Panc1 (cell line): ENCODE measurements around the gene CLIP4. TPM values are rescaled to one million over a fixed set of nuclear protein-coding genes. Genes with fewer than 3 reads are reported as not detected.

Experiments
- ATAC-seq: fragments of 200-7000 bp; cut with Tn5 transposase; 2 replicates; pipeline ENCODE4 v1.9.1; 2020; ENCODE audit warnings: mild to moderate bottlenecking, moderate library complexity
- BruUV-seq: library from RNA; stranded (reverse); fragments of 400-500 nt; replicated peaks from 2 replicates; lab custom pipeline; 2021; lab: Mats Ljungman, UMichigan
- CTCF ChIA-PET: fragments of 300-600 bp; sonication (Branson Sonifier 250); formaldehyde crosslinking; loops from one replicate; lab custom pipeline; 2022; ENCODE audit warnings: antibody characterized with exemption; lab: Charles Lee
- POLR2A ChIA-PET: fragments of 300-600 bp; sonication (Branson Sonifier 250); formaldehyde crosslinking; loops from one replicate; lab custom pipeline; 2022; ENCODE audit warnings: antibody characterized with exemption; lab: Charles Lee
- DNase-seq: peaks from one replicate; pipeline ENCODE4 v3.0.0-alpha.2; 2010; ENCODE audit warnings: low read depth, low spot score
- H3K27ac ChIP-seq: 2 replicates; pipeline ENCODE4 v1.5.1; 2011; ENCODE audit warnings: mild to moderate bottlenecking, low read length, inconsistent platforms
- H3K27me3 ChIP-seq: fragments of 200-500 bp; sonication (Bioruptor generic); 2 replicates; pipeline ENCODE4 v1.6.0; 2014; ENCODE audit warnings: low read length, inconsistent platforms; ENCODE audit not compliant: control insufficient read depth, insufficient read depth
- H3K36me3 ChIP-seq: fragments of 200-500 bp; sonication (Bioruptor generic); 2 replicates; pipeline ENCODE4 v1.5.1; 2014; ENCODE audit warnings: inconsistent platforms, mild to moderate bottlenecking, low read length, moderate library complexity; ENCODE audit not compliant: control insufficient read depth, insufficient read depth
- H3K4me1 ChIP-seq: 2 replicates; pipeline ENCODE4 v1.5.1; 2011; ENCODE audit warnings: inconsistent platforms, mild to moderate bottlenecking, low read length, moderate library complexity; ENCODE audit not compliant: control insufficient read depth, insufficient read depth
- H3K4me3 ChIP-seq, 2 experiments: 2 replicates each; pipeline ENCODE4 v1.5.1; 2011 to 2012; ENCODE audit warnings: low read depth in 2 of 2, low read length in 2 of 2, mild to moderate bottlenecking in 2 of 2, inconsistent platforms in 1 of 2, moderate library complexity in 1 of 2
- H3K9me3 ChIP-seq: fragments of 200-500 bp; sonication (Bioruptor generic); 2 replicates; pipeline ENCODE4 v1.5.1; 2014; ENCODE audit warnings: low read depth, mild to moderate bottlenecking, inconsistent platforms, low read length, moderate library complexity; ENCODE audit not compliant: control insufficient read depth, insufficient read depth
- CTCF ChIP-seq: fragments of 450-650 bp; IDR thresholded peaks from 2 replicates; pipeline ENCODE4 v1.5.1; 2017; ENCODE audit warnings: mild to moderate bottlenecking
- POLR2AphosphoS5 ChIP-seq: IDR thresholded peaks from 2 replicates; pipeline ENCODE4 v1.6.1; 2012; ENCODE audit warnings: mild to moderate bottlenecking, low read depth, low read length, moderate library complexity
- REST ChIP-seq, 2 experiments: IDR thresholded peaks; 2 replicates each; pipeline ENCODE4 v1.6.1; 2011 to 2012; ENCODE audit warnings: low read depth in 2 of 2, control low read depth in 1 of 2, low read length in 1 of 2, mild to moderate bottlenecking in 1 of 2, moderate library complexity in 1 of 2; ENCODE audit not compliant: insufficient read depth in 1 of 2
- SIN3A ChIP-seq: IDR thresholded peaks from 2 replicates; pipeline ENCODE4 v1.6.1; 2012; ENCODE audit warnings: low read depth, mild to moderate bottlenecking, low read length, moderate library complexity, borderline replicate concordance; ENCODE audit not compliant: insufficient read depth
- TCF7L2 ChIP-seq: IDR thresholded peaks from 2 replicates; pipeline ENCODE4 v1.6.1; 2011; ENCODE audit warnings: mild to moderate bottlenecking, low read depth, low read length, inconsistent platforms
- in situ Hi-C: cut with HindIII; loops from 2 replicates; pipeline ENCODE4 v1.10.0; 2016; ENCODE audit warnings: low sequenced_read_pairs, low pct_unique_long_range_greater_than_20kb
- intact Hi-C: fragments of 100-400 bp; cut with micrococcal nuclease; formaldehyde crosslinking; loops from one replicate; pipeline ENCODE4 v1.10.0; 2022; ENCODE audit not compliant: unreplicated experiment
- total RNA-seq: library from RNA; stranded (reverse); gene quantifications from one replicate; pipeline ENCODE4 v1.2.1, GENCODE V29; 2021; ENCODE audit not compliant: unreplicated experiment

Gene CLIP4
- total RNA-seq, 1 experiment from 2014 or later = 43.0 TPM

DNA sequence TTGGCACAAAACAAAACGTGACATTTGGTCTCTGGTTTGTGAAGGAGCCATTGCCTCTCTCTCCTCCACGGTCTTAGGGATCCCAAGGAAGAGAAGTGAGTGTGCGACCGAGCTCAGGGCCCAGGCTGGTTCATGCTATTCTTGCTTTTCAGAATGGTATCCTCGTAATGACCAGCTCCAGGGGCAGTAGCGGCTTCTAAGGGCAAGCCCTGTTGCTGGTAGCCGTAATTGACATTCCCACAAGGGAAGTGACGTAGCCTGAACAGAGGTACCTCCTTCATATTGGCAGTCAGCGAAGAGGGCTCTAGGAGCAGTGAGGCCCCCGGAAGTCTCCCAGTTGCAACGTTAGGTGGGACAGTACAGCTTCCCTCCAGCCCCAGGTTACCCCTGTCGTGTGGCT is 77.9 kb downstream of the CLIP4 start:
- no peak for ATAC-seq
- TF ChIP-seq CTCF (no peak), TCF7L2 (no peak), POLR2AphosphoS5 (no peak), REST (IDR thresholded peaks at IDR 0.05; ENCODE audit: insufficient read depth in 1 of 2, low read depth in 2 of 2, low read length in 1 of 2) (no peak), SIN3A (no peak)

DNA sequence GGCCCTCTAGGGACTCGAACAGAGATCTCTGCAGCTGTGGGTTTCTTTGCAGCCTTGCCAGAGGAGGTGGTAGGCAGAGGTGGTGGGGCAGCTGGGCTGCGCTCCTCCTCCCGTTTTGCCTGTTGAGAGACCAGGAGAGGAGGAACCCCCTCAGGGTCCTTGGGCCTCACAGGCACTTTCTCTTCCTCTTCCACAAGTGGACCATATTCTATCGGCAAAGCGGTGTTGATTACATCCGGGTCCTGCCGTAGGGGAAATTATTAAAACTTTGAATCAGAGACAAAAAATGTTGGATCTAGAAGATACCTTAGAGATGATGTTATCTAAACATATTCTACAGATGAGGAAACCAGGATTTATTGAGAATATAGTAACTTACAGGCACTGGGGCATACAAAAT is 78.5 kb downstream of the CLIP4 start:
- DNase-seq (no peak), ATAC-seq (no peak)
- ChIA-PET POLR2A (no interaction called here), CTCF (no interaction called here)
- Histone ChIP-seq H3K27ac (no peak overlapping the region), H3K4me1 (no peaks in the 10 kb centered on the region; the same call in 1 of the 2 replicates), H3K27me3 (no peaks in the 10 kb centered on the region), H3K36me3 (no peaks in the 10 kb centered on the region), H3K4me3 (no peak overlapping the region), H3K9me3 (no peaks in the 10 kb centered on the region)
- BruUV-seq = no TSS peak
- in situ Hi-C loops = no loop called here
- intact Hi-C loops = loop anchor here (10.0 kb wide), 1 partner anchor 139 kb away; no protein-coding TSS in a partner anchor
- TF ChIP-seq POLR2AphosphoS5 (no peak), REST (IDR thresholded peaks at IDR 0.05; ENCODE audit: insufficient read depth in 1 of 2, low read depth in 2 of 2, low read length in 1 of 2) (no peak), SIN3A (no peak), CTCF (no peak), TCF7L2 (no peak)

More for the DNA sequence above, 77.9 kb downstream of the CLIP4 start:
- intact Hi-C loops = loop anchor here (10.0 kb wide), 1 partner anchor 138 kb away; no protein-coding TSS in a partner anchor
- H3K36me3 ChIP-seq = no peaks in the 10 kb centered on the region
- no peaks in the 10 kb centered on the region for H3K27me3 ChIP-seq
- ChIA-PET POLR2A (no interaction called here), CTCF (no interaction called here)
- in situ Hi-C loops = no loop called here
- H3K4me3 ChIP-seq = no peak overlapping the region
- DNase-seq = no peak
- H3K4me1 ChIP-seq = no peaks in the 10 kb centered on the region; the same call in 1 of the 2 replicates
- BruUV-seq = no TSS peak
- no peaks in the 10 kb centered on the region for H3K9me3 ChIP-seq
- no peak overlapping the region for H3K27ac ChIP-seq
